H1 (cell line): Measurements from ENCODE around the gene VWA5A. TPM values are rescaled to one million over a fixed set of nuclear protein-coding genes. Genes with fewer than 3 reads are reported as not detected.

Source experiments
- CTCF ChIA-PET: fragments of 300-600 bp; sonication (Branson Sonifier 250); formaldehyde crosslinking; loops from one replicate; lab custom pipeline; 2021; ENCODE audit not compliant: partially characterized antibody; lab: Charles Lee
- POLR2A ChIA-PET: fragments of 300-600 bp; sonication (Branson Sonifier 250); formaldehyde crosslinking; loops from one replicate; lab custom pipeline; 2021; ENCODE audit warnings: inconsistent platforms; ENCODE audit not compliant: partially characterized antibody; lab: Charles Lee
- DNase-seq, 2 experiments: peaks; one replicate each; pipeline versions ENCODE4 v3.0.0 to v3.0.0-alpha.2; 2010 to 2022; ENCODE audit warnings: low spot score in 2 of 2, low read depth in 1 of 2, mixed read lengths in 1 of 2
- FAIRE-seq: peaks from 2 replicates; lab custom pipeline; 2011; peaks lifted over from hg19 to GRCh38; lab: Jason Lieb, UNC
- H2AFZ ChIP-seq: 2 replicates; pipeline ENCODE4 v1.8.1; 2012; ENCODE audit warnings: low read length, inconsistent platforms
- H2AK5ac ChIP-seq: 2 replicates; pipeline ENCODE4 v1.6.1; 2013; ENCODE audit warnings: low read depth, low read length
- H2BK120ac ChIP-seq: replicated peaks from 2 replicates; pipeline ENCODE3; 2013; ENCODE audit warnings: low read depth, low read length, inconsistent platforms
- H2BK12ac ChIP-seq: 2 replicates; pipeline ENCODE4 v1.6.1; 2013; ENCODE audit warnings: low read depth, low read length
- H2BK15ac ChIP-seq: 2 replicates; pipeline ENCODE4 v1.6.1; 2013; ENCODE audit warnings: low read length
- H2BK20ac ChIP-seq: 2 replicates; pipeline ENCODE4 v1.6.1; 2013; ENCODE audit warnings: low read length
- H2BK5ac ChIP-seq: 2 replicates; pipeline ENCODE4 v1.6.1; 2013; ENCODE audit warnings: low read depth, low read length
- H3K14ac ChIP-seq: 2 replicates; pipeline ENCODE4 v1.6.1; 2013; ENCODE audit warnings: inconsistent platforms; ENCODE audit not compliant: insufficient read length
- H3K18ac ChIP-seq: 2 replicates; pipeline ENCODE4 v1.6.1; 2013; ENCODE audit warnings: low read length; ENCODE audit errors: extremely low read depth
- H3K23ac ChIP-seq: 2 replicates; pipeline ENCODE4 v1.6.1; 2013; ENCODE audit warnings: inconsistent platforms; ENCODE audit not compliant: insufficient read length
- H3K23me2 ChIP-seq: 2 replicates; pipeline ENCODE4 v1.6.1; 2013; ENCODE audit warnings: low read depth, low read length
- H3K27ac ChIP-seq: 2 replicates; pipeline ENCODE4 v1.6.1; 2011; ENCODE audit warnings: low read depth, low read length, inconsistent platforms
- H3K27me3 ChIP-seq, 4 experiments: replicated peaks in 1 of 4; 1 replicate in 1 of 4; 2 replicates in 3 of 4; pipeline versions ENCODE4 v1.6.1 to v1.8.1; 2011 to 2013; ENCODE audit warnings: low read length in 3 of 4, mild to moderate bottlenecking in 3 of 4, inconsistent platforms in 2 of 4, mixed read lengths in 2 of 4, moderate library complexity in 1 of 4; ENCODE audit not compliant: control insufficient read depth in 3 of 4, insufficient read depth in 3 of 4; ENCODE audit errors: extremely low read depth in 1 of 4
- H3K36me3 ChIP-seq, 4 experiments: 2 replicates each; pipeline versions ENCODE4 v1.6.1 to v1.8.1; 2011 to 2013; ENCODE audit warnings: mild to moderate bottlenecking in 4 of 4, low read length in 3 of 4, moderate library complexity in 2 of 4, control low read depth in 1 of 4, inconsistent platforms in 1 of 4; ENCODE audit not compliant: insufficient read depth in 4 of 4, control insufficient read depth in 2 of 4
- H3K4ac ChIP-seq: replicated peaks from 2 replicates; pipeline ENCODE3; 2013; ENCODE audit warnings: low read length, low read depth, mixed read lengths, inconsistent platforms; ENCODE audit not compliant: insufficient read length
- H3K4me1 ChIP-seq, 4 experiments: replicated peaks in 1 of 4; 1 replicate in 1 of 4; 2 replicates in 3 of 4; pipeline versions ENCODE4 v1.6.1 to v1.8.1; 2011 to 2013; ENCODE audit warnings: low read length in 3 of 4, inconsistent platforms in 2 of 4, mixed read lengths in 1 of 4; ENCODE audit not compliant: insufficient read depth in 4 of 4, control insufficient read depth in 3 of 4
- H3K4me2 ChIP-seq, 2 experiments: 2 replicates each; pipeline versions ENCODE4 v1.6.1 to v1.8.1; 2011 to 2013; ENCODE audit warnings: low read depth in 2 of 2, low read length in 2 of 2, control low read depth in 1 of 2, inconsistent platforms in 1 of 2, mild to moderate bottlenecking in 1 of 2; ENCODE audit not compliant: insufficient read depth in 1 of 2
- H3K4me3 ChIP-seq, 4 experiments: fragments of 200-600, 300-600 bp in 1 of 4; sonication (generic), shearing (Covaris generic), sonication (Bioruptor Twin) in 1 of 4; 2 replicates each; pipeline versions ENCODE4 v1.5.1 to v1.8.1; 2011 to 2016; ENCODE audit warnings: low read length in 4 of 4, low read depth in 3 of 4, control low read depth in 2 of 4, inconsistent platforms in 2 of 4, mild to moderate bottlenecking in 2 of 4, mixed read lengths in 1 of 4, moderate library complexity in 1 of 4; ENCODE audit not compliant: insufficient read depth in 2 of 4; ENCODE audit errors: extremely low read depth in 1 of 4
- H3K56ac ChIP-seq: replicated peaks from 2 replicates; pipeline ENCODE3; 2013; ENCODE audit warnings: low read depth, mild to moderate bottlenecking, mixed read lengths, low read length, inconsistent platforms; ENCODE audit not compliant: insufficient read length
- H3K79me1 ChIP-seq: 2 replicates; pipeline ENCODE4 v1.6.1; 2013; ENCODE audit warnings: low read depth, low read length, control low read depth
- H3K79me2 ChIP-seq, 2 experiments: 2 replicates each; pipeline versions ENCODE4 v1.6.1 to v1.8.1; 2012 to 2013; ENCODE audit warnings: low read length in 2 of 2, mild to moderate bottlenecking in 2 of 2, inconsistent platforms in 1 of 2; ENCODE audit not compliant: insufficient read depth in 2 of 2, control insufficient read depth in 1 of 2
- H3K9ac ChIP-seq, 4 experiments: replicated peaks in 1 of 4; 1 replicate in 1 of 4; 2 replicates in 3 of 4; pipeline versions ENCODE4 v1.6.1 to v1.8.1; 2011 to 2013; ENCODE audit warnings: low read depth in 3 of 4, low read length in 3 of 4, control low read depth in 2 of 4, mild to moderate bottlenecking in 2 of 4, moderate library complexity in 2 of 4, inconsistent platforms in 1 of 4; ENCODE audit errors: extremely low read depth in 1 of 4
- H3K9me3 ChIP-seq, 2 experiments: 2 replicates each; pipeline versions ENCODE4 v1.6.1 to v1.8.1; 2012 to 2013; ENCODE audit warnings: mild to moderate bottlenecking in 2 of 2, moderate library complexity in 2 of 2, control low read depth in 1 of 2, inconsistent platforms in 1 of 2, low read depth in 1 of 2, low read length in 1 of 2, mixed read lengths in 1 of 2; ENCODE audit not compliant: insufficient read depth in 2 of 2
- H4K20me1 ChIP-seq, 2 experiments: replicated peaks in 1 of 2; 2 replicates each; pipeline versions ENCODE3 to v1.8.1; 2011 to 2013; ENCODE audit warnings: inconsistent platforms in 2 of 2, low read length in 2 of 2, mild to moderate bottlenecking in 1 of 2; ENCODE audit not compliant: insufficient read depth in 2 of 2, control insufficient read depth in 1 of 2
- H4K5ac ChIP-seq: 2 replicates; pipeline ENCODE4 v1.6.1; 2013; ENCODE audit warnings: low read length, low read depth, mixed read lengths, inconsistent platforms; ENCODE audit not compliant: insufficient read length
- H4K8ac ChIP-seq: 2 replicates; pipeline ENCODE4 v1.8.0; 2013; ENCODE audit warnings: mild to moderate bottlenecking, moderate library complexity, low read length, inconsistent platforms; ENCODE audit not compliant: insufficient read depth; ENCODE audit errors: extremely low read depth
- H4K91ac ChIP-seq: replicated peaks from 2 replicates; pipeline ENCODE3; 2013; ENCODE audit warnings: low read length, mixed read lengths, inconsistent platforms; ENCODE audit not compliant: insufficient read length
- BCL11A ChIP-seq, 2 experiments: IDR thresholded peaks; one replicate each; pipeline ENCODE4 v1.6.1; 2011; ENCODE audit warnings: low read depth in 2 of 2, low read length in 2 of 2, mild to moderate bottlenecking in 2 of 2
- CHD2 ChIP-seq: IDR thresholded peaks from 2 replicates; pipeline ENCODE4 v1.6.1; 2012; ENCODE audit warnings: low read length, improper control_type of control experiment
- E2F6 ChIP-seq: IDR thresholded peaks from 2 replicates; pipeline ENCODE4 v1.6.1; 2012; ENCODE audit warnings: inconsistent platforms
- HDAC6 ChIP-seq: IDR thresholded peaks from one replicate; pipeline ENCODE4 v1.7.1; 2012; ENCODE audit warnings: low read depth, mild to moderate bottlenecking, inconsistent platforms, low read length, moderate library complexity
- JUN ChIP-seq: IDR thresholded peaks from 2 replicates; pipeline ENCODE4 v1.6.1; 2011; ENCODE audit warnings: low read depth, mild to moderate bottlenecking, improper control_type of control experiment, low read length
- KDM5A ChIP-seq: fragments of 200-600 bp; IDR thresholded peaks from 2 replicates; pipeline ENCODE4 v1.7.1; 2012; ENCODE audit warnings: mild to moderate bottlenecking, low read length, inconsistent platforms, mixed read lengths
- MAFK ChIP-seq: IDR thresholded peaks from 2 replicates; pipeline ENCODE4 v1.6.1; 2012; ENCODE audit warnings: low read depth, mild to moderate bottlenecking, improper control_type of control experiment, low read length
- POLR2AphosphoS5 ChIP-seq: IDR thresholded peaks from 2 replicates; pipeline ENCODE4 v1.6.1; 2011; ENCODE audit warnings: low read depth, low read length
- SRF ChIP-seq: IDR thresholded peaks from 2 replicates; pipeline ENCODE4 v1.6.1; 2011; ENCODE audit warnings: mild to moderate bottlenecking, low read depth, low read length, moderate library complexity
- WGBS, 2 experiments: shearing (Covaris generic) in 1 of 2; methylation state at CpG; one replicate each; pipeline versions ENCODE4 v1.1.6 to v1.1.7; 2013 to 2015; ENCODE audit warnings: low lambda C conversion rate in 2 of 2, mixed read lengths in 2 of 2, inconsistent platforms in 1 of 2, low coverage in 1 of 2, missing lambda C conversion rate in 1 of 2; ENCODE audit not compliant: insufficient replicate concordance in 2 of 2, insufficient coverage in 1 of 2, insufficient read length in 1 of 2; ENCODE audit errors: extremely low coverage in 1 of 2, missing lambda C conversion rate in 1 of 2; 5-methylcytosine and 5-hydroxymethylcytosine counted together
- polyA plus RNA-seq, 7 experiments: library from polyadenylated mRNA; depleted of rRNA in 3 of 7; stranded (reverse) in 5 of 7; unstranded in 2 of 7; fragments of >200 nt in 5 of 7; fragments of 200-250 nt in 2 of 7; gene quantifications; 1 replicate in 5 of 7; 2 replicates in 1 of 7; 4 replicates in 1 of 7; pipeline versions ENCODE4 v1.2.1 to v1.2.3, GENCODE V29; 2011 to 2013; ENCODE audit warnings: missing spikeins in 2 of 7, mixed read lengths in 2 of 7
- total RNA-seq: library from RNA; stranded (reverse); fragmentation: NEBNext Ultra II Directional; extraction: Animal tissue kit (Norgen Biotek cat#: 25700); gene quantifications from 2 replicates; pipeline ENCODE4 v1.2.1, GENCODE V29; 2021
- TF ChIP-seq, protein P1 (sequence below), 3 experiments: IDR thresholded peaks; 1 replicate in 2 of 3; 2 replicates in 1 of 3; pipeline versions ENCODE4 v1.5.1 to v1.6.1; 2011; ENCODE audit warnings: low read length in 3 of 3, mild to moderate bottlenecking in 3 of 3, inconsistent platforms in 2 of 3, low read depth in 1 of 3, moderate library complexity in 1 of 3; ENCODE audit not compliant: insufficient read depth in 1 of 3; ENCODE audit errors: control extremely low read depth in 1 of 3

Gene VWA5A
- total and polyA plus RNA-seq, 2 of the 8 experiments (the other 6 are each of a cell fraction or from before 2014, with no cell fraction given), result 12.5 to 20.4 TPM

- Histone ChIP-seq H2BK12ac (no peak overlapping the region), H3K18ac (no peak overlapping the region), H3K4ac (no peak overlapping the region), H3K4me3 (no peak overlapping the region), H3K9me3 (no peaks in the 10 kb centered on the region), H4K5ac (no peak overlapping the region), H3K27me3 (peaks cover 1 to 15% (median 12%) of the 10 kb centered on the region in 4 experiments; a peak in 5 of 7 replicates), H3K56ac (no peak overlapping the region), H3K4me1 (peaks cover 0 to 3% (median 0%) of the 10 kb centered on the region in 4 experiments; a peak in 1 of 7 replicates), H4K91ac (no peak overlapping the region), H3K9ac (no peak overlapping the region), H2BK5ac (no peak overlapping the region), H3K79me1 (no peaks in the 10 kb centered on the region), H3K23ac (no peak overlapping the region), H3K79me2 (no peaks in the 10 kb centered on the region), H2AFZ (no peak overlapping the region), H3K14ac (no peak overlapping the region), H2BK120ac (no peak overlapping the region), H2BK20ac (no peak overlapping the region), H3K27ac (no peak overlapping the region), H3K4me2 (no peak overlapping the region), H2AK5ac (no peak overlapping the region), H2BK15ac (no peak overlapping the region), H3K36me3 (no peaks in the 10 kb centered on the region), H4K8ac (no peak overlapping the region), H4K20me1 (no peaks in the 10 kb centered on the region), H3K23me2 (no peaks in the 10 kb centered on the region)
- ChIA-PET POLR2A (no interaction called here), CTCF (interaction anchor here (0.6 to 3.9 kb wide), 10 partner anchors 9 to 482 kb away, joined by 3 to 39 read pairs (median 7); no protein-coding TSS in a partner anchor)
- 82% methylated on average over 6 of the region's 6 CpGs; no CpG with 5 or more reads in 1 of the 2 experiments for WGBS, 2 experiments
- DNase-seq (no peak), FAIRE-seq (no peak)
- TF ChIP-seq POLR2AphosphoS5, result no peak
- no peak for TF ChIP-seq MAFK
- TF ChIP-seq, protein P1, sequence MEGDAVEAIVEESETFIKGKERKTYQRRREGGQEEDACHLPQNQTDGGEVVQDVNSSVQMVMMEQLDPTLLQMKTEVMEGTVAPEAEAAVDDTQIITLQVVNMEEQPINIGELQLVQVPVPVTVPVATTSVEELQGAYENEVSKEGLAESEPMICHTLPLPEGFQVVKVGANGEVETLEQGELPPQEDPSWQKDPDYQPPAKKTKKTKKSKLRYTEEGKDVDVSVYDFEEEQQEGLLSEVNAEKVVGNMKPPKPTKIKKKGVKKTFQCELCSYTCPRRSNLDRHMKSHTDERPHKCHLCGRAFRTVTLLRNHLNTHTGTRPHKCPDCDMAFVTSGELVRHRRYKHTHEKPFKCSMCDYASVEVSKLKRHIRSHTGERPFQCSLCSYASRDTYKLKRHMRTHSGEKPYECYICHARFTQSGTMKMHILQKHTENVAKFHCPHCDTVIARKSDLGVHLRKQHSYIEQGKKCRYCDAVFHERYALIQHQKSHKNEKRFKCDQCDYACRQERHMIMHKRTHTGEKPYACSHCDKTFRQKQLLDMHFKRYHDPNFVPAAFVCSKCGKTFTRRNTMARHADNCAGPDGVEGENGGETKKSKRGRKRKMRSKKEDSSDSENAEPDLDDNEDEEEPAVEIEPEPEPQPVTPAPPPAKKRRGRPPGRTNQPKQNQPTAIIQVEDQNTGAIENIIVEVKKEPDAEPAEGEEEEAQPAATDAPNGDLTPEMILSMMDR (IDR thresholded peaks at IDR 0.05; ENCODE audit: control extremely low read depth in 1 of 3, insufficient read depth in 1 of 3, low read depth in 1 of 3, low read length in 3 of 3), result no peak
- no peak for TF ChIP-seq CHD2
- no peak for TF ChIP-seq SRF
- TF ChIP-seq E2F6, result no peak
- TF ChIP-seq HDAC6, result no peak
- no peak for TF ChIP-seq KDM5A
- no peak for TF ChIP-seq JUN
- TF ChIP-seq BCL11A (IDR thresholded peaks at IDR 0.05; ENCODE audit: low read depth in 2 of 2, low read length in 2 of 2), result no peak
Observed at GRCh38 chr11:124193221-124194010, 78.2 kb downstream of the VWA5A start.
